IPS-15b (cell line): ENCODE measurements around the gene ZNHIT1.

Source experiments
- H3K27me3 ChIP-seq: one replicate; pipeline ENCODE4 v1.6.1; 2013; ENCODE audit warnings: low read length; ENCODE audit not compliant: control insufficient read depth, insufficient read depth
- H3K36me3 ChIP-seq: one replicate; pipeline ENCODE4 v1.6.1; 2013; ENCODE audit warnings: low read length; ENCODE audit not compliant: control insufficient read depth, insufficient read depth
- H3K4me1 ChIP-seq: one replicate; pipeline ENCODE4 v1.6.1; 2013; ENCODE audit warnings: mild to moderate bottlenecking, low read length; ENCODE audit not compliant: control insufficient read depth, insufficient read depth
- H3K4me3 ChIP-seq: one replicate; pipeline ENCODE4 v1.5.1; 2013; ENCODE audit warnings: low read depth, low read length
- H3K9ac ChIP-seq: one replicate; pipeline ENCODE4 v1.6.1; 2013; ENCODE audit warnings: low read depth, mild to moderate bottlenecking, low read length
- H3K9me3 ChIP-seq: one replicate; pipeline ENCODE4 v1.6.1; 2013; ENCODE audit warnings: mild to moderate bottlenecking, low read length; ENCODE audit not compliant: control insufficient read depth, insufficient read depth

The ZNHIT1 gene

DNA sequence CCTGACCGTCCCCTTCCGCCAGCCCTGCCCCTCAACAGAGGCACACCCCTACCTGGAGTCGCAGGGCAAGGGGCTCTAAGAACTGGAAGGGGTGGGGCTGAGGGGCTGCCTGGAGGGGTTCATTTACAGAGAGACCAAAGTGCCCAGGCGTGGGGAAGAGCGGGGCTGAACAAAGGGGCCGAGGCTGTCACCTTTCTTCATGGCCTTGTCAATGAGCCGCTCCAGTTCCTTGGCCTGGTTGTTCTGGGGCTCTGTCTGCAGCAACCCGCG lies 21.9 kb downstream of the ZNHIT1 start:
- Histone ChIP-seq H3K36me3 (peaks cover 14% of the 10 kb centered on the region), H3K9ac (no peak overlapping the region), H3K4me3 (no peak overlapping the region), H3K27me3 (no peaks in the 10 kb centered on the region), H3K4me1 (peaks cover 3% of the 10 kb centered on the region), H3K9me3 (no peaks in the 10 kb centered on the region)

DNA sequence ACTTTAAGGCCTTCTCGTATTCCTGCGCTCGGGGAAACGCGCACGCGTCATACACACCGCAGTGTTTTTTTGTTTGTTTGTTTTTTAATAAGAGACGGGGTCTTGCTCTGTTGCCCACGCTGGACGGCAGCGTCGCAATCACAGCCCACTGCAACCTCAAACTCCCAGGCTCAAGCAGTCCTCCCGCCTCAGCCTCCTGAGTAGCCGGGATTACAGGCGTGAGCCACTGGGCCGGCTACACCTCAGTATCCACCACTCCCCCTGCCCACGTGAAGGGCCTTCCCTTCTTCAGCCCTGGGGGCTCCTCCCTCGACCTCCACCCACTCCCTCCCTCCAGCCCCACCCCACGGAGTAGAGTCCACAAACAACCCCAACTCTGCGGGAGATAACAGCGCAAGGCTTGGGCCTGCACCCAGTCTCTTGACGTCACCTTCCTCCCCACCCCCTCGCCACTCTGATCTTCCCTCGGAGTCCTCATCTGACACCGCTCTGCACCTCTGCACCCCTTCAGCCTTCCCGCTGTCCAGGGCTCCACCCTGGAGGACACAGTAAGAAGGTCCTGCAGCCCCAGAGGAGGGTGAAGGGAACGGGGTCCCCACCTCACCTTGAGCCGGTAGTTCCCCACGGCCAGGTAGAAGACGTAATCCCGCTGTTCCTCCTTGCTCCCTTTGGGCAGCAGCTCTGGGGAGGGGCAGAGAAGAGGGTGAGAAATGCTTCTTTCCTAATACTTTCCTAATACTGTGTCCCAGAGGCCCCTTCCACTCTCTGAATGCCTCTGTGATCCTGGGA lies 22.5 kb downstream of the ZNHIT1 start:
- Histone ChIP-seq H3K9me3 (no peaks in the 10 kb centered on the region), H3K27me3 (no peaks in the 10 kb centered on the region), H3K36me3 (peaks cover 12% of the 10 kb centered on the region), H3K4me3 (no peak overlapping the region), H3K4me1 (peaks cover 3% of the 10 kb centered on the region), H3K9ac (no peak overlapping the region)

DNA sequence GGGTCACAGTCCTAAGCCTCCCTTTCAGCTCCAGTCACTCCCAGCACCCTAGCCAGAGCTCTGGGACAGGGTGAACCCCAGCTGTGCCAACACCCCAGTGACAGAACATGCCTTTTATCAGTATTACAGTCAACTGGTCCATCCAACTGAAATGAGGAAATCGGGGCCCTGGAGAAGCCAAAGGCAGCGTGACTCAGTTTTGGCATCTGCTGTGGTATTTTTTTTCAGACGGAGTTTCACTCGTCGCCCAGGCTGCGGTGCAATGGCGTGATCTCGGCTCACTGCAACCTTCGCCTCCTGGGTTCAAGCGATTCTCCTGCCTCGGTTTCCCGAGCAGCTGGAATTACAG lies 23.0 kb downstream of the ZNHIT1 start:
- Histone ChIP-seq H3K36me3 (peaks cover 12% of the 10 kb centered on the region), H3K27me3 (no peaks in the 10 kb centered on the region), H3K9ac (no peak overlapping the region), H3K4me3 (no peak overlapping the region), H3K9me3 (no peaks in the 10 kb centered on the region), H3K4me1 (peaks cover 3% of the 10 kb centered on the region)

DNA sequence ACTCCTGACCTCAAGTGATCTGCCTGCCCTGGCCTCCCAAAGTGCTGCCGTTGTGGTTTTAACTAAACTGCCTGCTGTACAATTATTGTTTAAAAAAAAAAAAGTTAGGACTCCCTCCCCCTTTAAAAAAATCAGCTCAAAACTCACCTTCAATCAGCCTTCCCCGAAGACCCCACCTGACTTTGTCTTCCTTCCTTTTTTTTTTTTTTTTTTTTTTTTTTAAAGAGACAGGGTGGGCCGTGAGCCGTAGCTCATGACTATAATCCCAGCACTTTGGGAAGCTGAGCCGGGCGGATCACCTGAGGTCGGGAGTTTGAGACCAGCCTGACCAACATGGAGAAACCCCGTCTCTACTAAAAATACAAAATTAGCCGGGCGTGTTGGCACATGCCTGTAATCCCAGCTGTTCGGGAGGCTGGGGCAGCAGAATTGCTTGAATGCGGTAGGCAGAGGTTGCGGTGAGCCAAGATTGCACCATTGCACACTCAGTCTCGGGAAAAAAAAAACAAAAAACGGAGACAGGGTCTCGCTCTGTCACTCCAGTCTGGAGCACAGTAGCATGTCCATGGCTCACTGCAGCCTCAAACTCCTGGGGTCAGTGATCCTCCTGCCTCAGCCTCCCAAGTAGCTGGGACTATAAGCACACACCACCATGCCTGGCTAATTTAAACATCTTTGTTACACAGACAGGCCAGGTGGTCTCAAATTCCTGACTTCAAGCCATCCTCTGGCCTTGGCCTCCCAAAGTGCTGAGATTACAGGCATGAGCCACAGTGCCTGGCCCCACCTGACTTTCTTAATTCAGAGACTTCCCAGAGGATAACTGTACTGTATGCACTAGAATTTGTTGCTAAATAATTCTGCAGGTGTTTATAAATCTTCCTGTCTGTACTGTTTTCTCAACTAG lies 23.7 kb downstream of the ZNHIT1 start:
- Histone ChIP-seq H3K4me3 (no peak overlapping the region), H3K9ac (no peak overlapping the region), H3K27me3 (no peaks in the 10 kb centered on the region), H3K9me3 (no peaks in the 10 kb centered on the region), H3K36me3 (peaks cover 13% of the 10 kb centered on the region), H3K4me1 (peaks cover 3% of the 10 kb centered on the region)

DNA sequence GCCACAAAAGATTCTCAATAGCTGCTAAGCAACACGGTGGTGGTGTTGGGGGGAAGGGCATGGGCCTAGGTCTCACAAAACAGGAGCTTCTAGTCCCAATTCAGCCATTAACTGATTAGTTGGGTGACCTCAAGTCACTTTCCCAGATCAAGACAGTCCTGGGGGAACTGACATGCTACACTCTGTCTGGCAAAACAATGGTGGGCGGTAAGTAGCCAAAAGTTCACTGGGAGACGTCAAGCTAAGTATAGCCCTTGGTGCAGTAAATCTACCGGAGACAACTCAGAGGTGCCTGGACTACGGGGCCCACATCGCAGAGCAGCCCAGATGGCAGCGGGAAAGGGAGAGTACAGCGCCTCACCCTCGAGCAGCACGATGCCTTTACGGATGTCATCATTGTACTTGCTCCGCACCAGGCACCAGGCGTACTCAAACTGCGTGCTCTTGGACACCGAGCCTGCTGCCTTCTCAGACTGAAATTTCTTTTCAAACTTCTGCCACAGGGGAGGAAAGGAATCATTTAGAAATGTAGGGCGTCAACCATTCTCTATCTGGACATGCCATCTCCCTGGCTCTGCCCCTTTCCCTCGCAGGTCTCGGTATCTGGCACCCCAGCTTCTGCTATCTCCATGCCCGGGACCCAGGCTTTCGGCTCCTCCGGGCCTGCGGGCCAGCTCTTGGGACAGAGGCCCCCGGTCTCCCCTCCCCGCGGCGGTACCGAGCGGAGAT lies 25.8 kb downstream of the ZNHIT1 start:
- Histone ChIP-seq H3K27me3 (no peaks in the 10 kb centered on the region), H3K9ac (peak overlapping the region; percentile 88), H3K9me3 (no peaks in the 10 kb centered on the region), H3K36me3 (peaks cover 14% of the 10 kb centered on the region), H3K4me3 (peak overlapping the region; percentile 100), H3K4me1 (peaks cover 3% of the 10 kb centered on the region)

DNA sequence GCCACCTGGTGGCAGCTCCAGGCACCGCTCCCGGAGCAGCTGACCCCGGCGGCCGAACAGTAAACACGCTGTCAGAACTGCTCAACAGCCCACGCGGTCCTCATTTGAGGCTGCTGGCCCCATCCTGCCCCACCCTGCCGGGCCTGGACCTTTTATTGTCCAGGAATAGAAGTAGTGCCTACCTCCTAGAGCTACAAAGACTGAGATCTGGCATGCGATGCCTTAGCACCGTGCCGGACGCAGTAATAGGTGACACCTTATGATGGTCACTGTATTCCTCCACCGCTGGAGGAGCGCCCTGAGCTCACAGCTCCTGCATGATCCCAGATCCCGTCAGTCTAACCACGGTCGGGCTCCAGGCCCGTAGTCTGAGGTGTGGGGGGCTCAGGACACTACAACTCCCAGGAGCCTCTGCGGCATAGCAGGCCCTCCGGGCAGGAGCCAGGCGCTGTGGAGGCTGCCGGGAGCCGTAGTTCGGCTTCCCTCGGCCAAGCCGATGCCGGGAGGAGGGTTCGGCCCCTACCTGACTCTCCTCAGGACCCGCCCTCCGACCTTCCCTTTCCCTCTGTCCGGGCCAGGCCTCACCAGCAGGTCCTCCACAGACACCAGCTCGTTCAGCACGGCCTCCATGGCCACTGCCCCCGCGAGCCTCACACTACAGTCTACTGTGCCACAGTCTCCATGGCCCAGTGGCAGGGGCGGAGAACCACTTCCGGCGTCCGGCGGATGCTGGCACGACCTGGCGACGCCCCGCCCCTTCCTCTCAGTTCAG lies 26.6 kb downstream of the ZNHIT1 start, which contains the start of gene FIS1:
TSS of gene FIS1 (minus strand) at position 707 of the 772 bp plus-strand sequence. CDS start at position 630, 77 bp downstream.
- peaks cover 3% of the 10 kb centered on the region for H3K4me1 ChIP-seq

DNA sequence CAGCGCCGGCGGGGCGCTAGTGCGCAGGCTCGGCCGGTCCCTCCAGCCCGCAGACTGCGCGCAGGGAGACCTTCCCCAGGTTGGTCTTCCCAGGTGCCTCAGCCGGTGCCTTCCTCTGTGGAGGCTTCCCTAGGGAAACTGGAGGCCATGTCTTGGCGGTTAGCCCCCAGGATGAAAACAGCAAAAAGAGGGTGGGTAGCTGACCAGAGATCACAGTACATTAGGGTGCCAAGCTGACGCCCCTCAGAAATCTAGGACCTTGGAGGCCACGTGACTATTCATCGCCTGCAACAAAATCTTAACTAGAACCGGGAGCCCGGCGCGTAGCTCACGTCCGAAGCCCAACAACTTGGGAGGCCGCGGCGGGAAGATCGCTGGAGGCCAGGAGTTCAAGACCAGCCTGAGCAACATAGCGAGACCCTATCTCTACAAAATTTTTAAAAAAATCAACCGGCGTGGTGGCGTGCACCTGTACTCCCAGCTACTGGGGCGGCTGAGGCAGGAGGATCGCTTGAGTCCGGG lies 27.2 kb downstream of the ZNHIT1 start:
- Histone ChIP-seq H3K4me3 (peak overlapping the region; percentile 100), H3K4me1 (peaks cover 3% of the 10 kb centered on the region), H3K9ac (no peak overlapping the region), H3K9me3 (no peaks in the 10 kb centered on the region), H3K27me3 (no peaks in the 10 kb centered on the region), H3K36me3 (peaks cover 8% of the 10 kb centered on the region)

More for the DNA sequence above, 26.6 kb downstream of the ZNHIT1 start, which contains the start of gene FIS1:
- Histone ChIP-seq H3K4me3 (peak within 1 kb of the TSS; percentile 100), H3K9ac (peak within 1 kb of the TSS; percentile 88), H3K27me3 (no peaks in the 10 kb centered on the region), H3K36me3 (peaks cover 11% of the 10 kb centered on the region), H3K9me3 (no peaks in the 10 kb centered on the region)

DNA sequence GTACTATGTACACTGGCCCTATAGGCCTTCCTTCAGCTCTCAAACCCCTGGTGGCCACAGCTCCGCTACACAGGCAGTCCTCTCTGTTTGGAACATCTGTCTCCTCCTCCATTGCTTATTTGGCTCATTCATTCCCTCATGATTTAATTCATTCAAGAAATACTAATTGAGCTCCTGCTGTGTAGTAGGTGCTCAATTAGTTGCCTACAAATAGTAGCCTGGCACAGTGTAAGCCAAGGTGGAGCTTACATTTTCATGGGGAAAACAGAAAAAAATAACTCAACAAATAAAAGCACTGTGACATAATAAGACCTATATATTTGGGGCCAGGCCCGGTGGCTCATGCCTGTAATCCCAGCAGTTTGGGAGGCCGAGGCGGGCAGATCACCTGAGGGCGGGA lies 30.3 kb downstream of the ZNHIT1 start:
- Histone ChIP-seq H3K4me3 (no peak overlapping the region), H3K4me1 (peaks cover 5% of the 10 kb centered on the region), H3K36me3 (peaks cover 6% of the 10 kb centered on the region), H3K9ac (no peak overlapping the region), H3K27me3 (no peaks in the 10 kb centered on the region), H3K9me3 (no peaks in the 10 kb centered on the region)

DNA sequence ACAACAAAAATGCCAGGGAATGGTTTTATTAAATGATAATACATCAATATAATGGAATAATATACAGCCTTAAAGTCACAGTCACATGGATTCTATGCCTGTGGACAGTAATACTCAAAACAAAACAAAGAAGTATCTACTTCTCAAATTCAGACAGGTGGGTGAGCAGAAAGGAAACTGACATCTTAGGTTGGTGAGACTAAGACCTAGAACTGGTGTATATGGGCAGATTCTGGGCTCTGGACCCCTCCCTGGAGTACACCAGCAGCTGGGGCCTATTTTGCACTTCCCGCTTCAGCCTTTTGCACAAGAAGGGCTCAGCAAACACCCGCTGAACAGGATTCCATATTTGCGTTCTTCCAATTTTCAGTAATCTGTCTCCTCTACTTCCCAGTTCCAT lies 32.4 kb downstream of the ZNHIT1 start:
- peaks cover 2% of the 10 kb centered on the region for H3K36me3 ChIP-seq
- no peak overlapping the region for H3K9ac ChIP-seq
- no peaks in the 10 kb centered on the region for H3K9me3 ChIP-seq
- H3K4me1 ChIP-seq, result peaks cover 2% of the 10 kb centered on the region
- no peak overlapping the region for H3K4me3 ChIP-seq
- no peaks in the 10 kb centered on the region for H3K27me3 ChIP-seq

DNA sequence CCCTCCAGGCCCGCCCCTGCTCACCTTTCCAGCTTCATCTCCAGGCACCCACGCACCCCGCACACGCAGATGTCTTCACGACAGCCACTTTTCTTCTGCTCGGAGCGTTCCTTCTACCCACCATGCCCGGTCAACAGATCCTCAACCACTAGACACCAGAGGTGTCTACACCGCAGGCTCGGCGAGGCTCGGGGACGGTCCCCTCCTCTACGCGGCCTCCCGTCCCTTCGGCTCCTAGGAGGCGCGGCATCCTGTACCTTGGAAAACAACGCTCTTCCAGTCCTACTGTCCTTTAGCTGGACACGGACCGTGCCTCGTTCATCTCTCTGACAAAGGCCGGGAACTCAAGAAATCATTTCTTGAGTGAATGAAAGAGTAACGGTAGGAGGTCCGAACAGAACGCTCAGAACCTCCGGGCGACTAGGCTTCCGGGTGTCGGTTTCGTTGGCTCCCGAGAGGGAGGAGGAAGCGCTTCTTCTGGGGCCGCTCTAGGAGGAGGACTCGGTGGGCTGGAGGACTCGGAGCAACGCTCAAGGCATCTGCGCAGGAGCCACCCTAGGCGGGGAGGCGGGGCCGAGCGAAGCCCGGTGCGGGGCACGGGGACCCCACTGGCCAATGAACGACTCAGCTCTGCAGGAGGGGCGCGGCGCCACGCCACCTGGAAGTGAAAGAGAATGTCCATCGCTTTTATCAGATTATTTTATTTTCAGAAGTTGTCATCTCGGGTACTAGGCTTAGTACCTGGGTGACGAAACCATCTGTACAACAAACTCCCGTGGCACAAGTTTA lies 34.1 kb downstream of the ZNHIT1 start:
- H3K27me3 ChIP-seq, result no peaks in the 10 kb centered on the region
- H3K4me3 ChIP-seq, result peak overlapping the region; percentile 98
- H3K36me3 ChIP-seq, result no peaks in the 10 kb centered on the region
- H3K9me3 ChIP-seq, result no peaks in the 10 kb centered on the region
- H3K9ac ChIP-seq, result peak overlapping the region; percentile 90
- peaks cover 2% of the 10 kb centered on the region for H3K4me1 ChIP-seq
